GM18499 (cell line): ENCODE results near the gene ZNF274.
A peak's percentile ranks its signal among the peaks of the same experiment; 100 is the strongest.
"Not testable (repeated sequence)": the region's sequence is repeated elsewhere in the genome, so short reads cannot be mapped to it uniquely, and the experiment has no call there.

ENCODE experiments used
- ATAC-seq: cut with Tn5 transposase; IDR thresholded peaks from one replicate; pipeline ENCODE4 v1.9.1; 2021; ENCODE audit warnings: moderate number of reproducible peaks; ENCODE audit not compliant: insufficient read depth, unreplicated experiment

The ZNF274 gene

GRCh38 chr19:58182989-58183816 lies at the start of gene ZNF274:
ZNF274 (plus strand) TSS chr19:58183061; CDS start chr19:58183966, 905 bp downstream.
- ATAC-seq, result no peak

- no peak for ATAC-seq
These were observed 48.6 kb upstream of the ZNF274 start for GRCh38 chr19:58134244-58134643.

- no peak for ATAC-seq
These were observed 37.0 kb upstream of the ZNF274 start for GRCh38 chr19:58145849-58146248.

GRCh38 chr19:58147475-58147874 lies 35.4 kb upstream of the ZNF274 start:
- not testable (repeated sequence) for ATAC-seq

GRCh38 chr19:58150328-58150921 lies 32.4 kb upstream of the ZNF274 start, which contains the start of gene ZNF329:
ZNF329 (minus strand) TSS chr19:58150789; CDS start chr19:58129503, 21,286 bp downstream.
- ATAC-seq, result no peak

- no peak for ATAC-seq
These were observed 29.5 kb upstream of the ZNF274 start for GRCh38 chr19:58153386-58153785.

GRCh38 chr19:58154287-58154678 lies 28.6 kb upstream of the ZNF274 start:
- ATAC-seq, result no peak

- peak; percentile 58 for ATAC-seq
These were observed 27.9 kb upstream of the ZNF274 start for GRCh38 chr19:58154679-58155648.

- no peak for ATAC-seq
These were observed 25.7 kb upstream of the ZNF274 start for GRCh38 chr19:58157045-58157728.

- ATAC-seq, result no peak
These were observed 16.6 kb upstream of the ZNF274 start for GRCh38 chr19:58166268-58166667.

- no peak for ATAC-seq
These were observed 16.1 kb upstream of the ZNF274 start for GRCh38 chr19:58166708-58167280.

GRCh38 chr19:58170860-58171259 lies 12.0 kb upstream of the ZNF274 start:
- no peak for ATAC-seq

- no peak for ATAC-seq
These were observed 822 bp upstream of the ZNF274 start for GRCh38 chr19:58181902-58182576.

GRCh38 chr19:58182577-58182988 lies 278 bp upstream of the ZNF274 start:
- ATAC-seq, result no peak

GRCh38 chr19:58183817-58184215 lies 955 bp downstream of the ZNF274 start:
- no peak for ATAC-seq

GRCh38 chr19:58196901-58197616 lies 14.2 kb downstream of the ZNF274 start:
- no peak for ATAC-seq

GRCh38 chr19:58203814-58204475 lies 21.1 kb downstream of the ZNF274 start:
- ATAC-seq, result no peak

- no peak for ATAC-seq
These were observed 21.7 kb downstream of the ZNF274 start for GRCh38 chr19:58204566-58204965.
